Stomach (tissue), 4 donors: Measurements from ENCODE around the gene OGFOD1.

Source experiments
- POLR2A ChIP-seq, 4 donors: fragments of 450-650 bp; IDR thresholded peaks; one replicate each; pipeline ENCODE4 v1.6.1; 2016; ENCODE audit warnings: antibody characterized with exemption in 4 of 4, control low read depth in 2 of 4, mild to moderate bottlenecking in 1 of 4, moderate library complexity in 1 of 4
- TF ChIP-seq, protein P1 (sequence below), 7 experiments: fragments of 450-650 bp in 4 of 7; fragments of 200-600 bp in 3 of 7; sonication (generic) in 3 of 7; IDR thresholded peaks; one replicate each; pipeline ENCODE4 v1.5.1; 2016 to 2019; ENCODE audit warnings: antibody characterized with exemption in 7 of 7, control low read depth in 2 of 7, mild to moderate bottlenecking in 1 of 7

DNA sequence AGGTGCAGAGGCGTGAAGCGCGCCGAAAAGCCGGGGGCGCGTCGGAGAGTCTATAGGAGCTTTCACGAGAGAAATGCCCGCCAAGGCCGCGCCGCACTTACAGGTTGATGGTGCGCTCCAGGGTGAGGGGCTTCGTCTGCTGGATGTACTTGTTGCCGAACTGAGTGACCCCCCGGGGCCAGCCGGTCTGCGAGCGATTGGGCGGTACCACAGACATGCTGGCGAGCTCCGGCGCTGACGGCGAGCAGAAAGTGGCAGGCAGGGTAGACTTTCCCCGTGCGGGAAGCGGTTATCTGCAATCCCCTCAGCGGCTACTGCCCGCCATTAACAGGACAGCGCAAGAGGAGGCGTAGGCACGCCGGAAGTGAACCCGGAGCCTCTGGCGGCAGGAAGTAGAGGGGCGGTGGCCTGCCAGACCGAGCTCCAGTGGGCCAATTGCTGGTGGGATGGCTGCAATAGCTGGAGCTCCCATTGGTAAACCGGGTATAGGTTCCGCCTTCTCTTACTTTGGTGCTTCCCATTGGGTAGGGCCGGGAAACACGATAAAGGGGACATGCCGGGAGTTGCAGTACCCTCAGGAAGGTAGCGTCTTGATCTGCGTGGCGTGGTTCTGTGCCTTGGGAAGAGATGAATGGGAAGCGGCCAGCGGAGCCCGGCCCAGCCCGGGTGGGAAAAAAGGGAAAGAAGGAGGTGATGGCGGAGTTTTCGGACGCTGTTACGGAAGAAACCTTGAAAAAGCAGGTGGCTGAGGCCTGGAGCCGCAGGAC is at the start of gene OGFOD1, which contains the start of gene NUDT21:
- TF ChIP-seq, protein P1, sequence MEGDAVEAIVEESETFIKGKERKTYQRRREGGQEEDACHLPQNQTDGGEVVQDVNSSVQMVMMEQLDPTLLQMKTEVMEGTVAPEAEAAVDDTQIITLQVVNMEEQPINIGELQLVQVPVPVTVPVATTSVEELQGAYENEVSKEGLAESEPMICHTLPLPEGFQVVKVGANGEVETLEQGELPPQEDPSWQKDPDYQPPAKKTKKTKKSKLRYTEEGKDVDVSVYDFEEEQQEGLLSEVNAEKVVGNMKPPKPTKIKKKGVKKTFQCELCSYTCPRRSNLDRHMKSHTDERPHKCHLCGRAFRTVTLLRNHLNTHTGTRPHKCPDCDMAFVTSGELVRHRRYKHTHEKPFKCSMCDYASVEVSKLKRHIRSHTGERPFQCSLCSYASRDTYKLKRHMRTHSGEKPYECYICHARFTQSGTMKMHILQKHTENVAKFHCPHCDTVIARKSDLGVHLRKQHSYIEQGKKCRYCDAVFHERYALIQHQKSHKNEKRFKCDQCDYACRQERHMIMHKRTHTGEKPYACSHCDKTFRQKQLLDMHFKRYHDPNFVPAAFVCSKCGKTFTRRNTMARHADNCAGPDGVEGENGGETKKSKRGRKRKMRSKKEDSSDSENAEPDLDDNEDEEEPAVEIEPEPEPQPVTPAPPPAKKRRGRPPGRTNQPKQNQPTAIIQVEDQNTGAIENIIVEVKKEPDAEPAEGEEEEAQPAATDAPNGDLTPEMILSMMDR (IDR thresholded peaks at IDR 0.05), result peak in 1 of 7 experiments; percentile 17
- no peak for TF ChIP-seq POLR2A (IDR thresholded peaks at IDR 0.05)
